GM19023 (cell line): ENCODE data around the gene KCTD6.

Source experiments
- ATAC-seq: cut with Tn5 transposase; IDR thresholded peaks from one replicate; pipeline ENCODE4 v1.9.1; 2021; ENCODE audit warnings: mild to moderate bottlenecking, moderate library complexity; ENCODE audit not compliant: unreplicated experiment

Gene KCTD6

DNA sequence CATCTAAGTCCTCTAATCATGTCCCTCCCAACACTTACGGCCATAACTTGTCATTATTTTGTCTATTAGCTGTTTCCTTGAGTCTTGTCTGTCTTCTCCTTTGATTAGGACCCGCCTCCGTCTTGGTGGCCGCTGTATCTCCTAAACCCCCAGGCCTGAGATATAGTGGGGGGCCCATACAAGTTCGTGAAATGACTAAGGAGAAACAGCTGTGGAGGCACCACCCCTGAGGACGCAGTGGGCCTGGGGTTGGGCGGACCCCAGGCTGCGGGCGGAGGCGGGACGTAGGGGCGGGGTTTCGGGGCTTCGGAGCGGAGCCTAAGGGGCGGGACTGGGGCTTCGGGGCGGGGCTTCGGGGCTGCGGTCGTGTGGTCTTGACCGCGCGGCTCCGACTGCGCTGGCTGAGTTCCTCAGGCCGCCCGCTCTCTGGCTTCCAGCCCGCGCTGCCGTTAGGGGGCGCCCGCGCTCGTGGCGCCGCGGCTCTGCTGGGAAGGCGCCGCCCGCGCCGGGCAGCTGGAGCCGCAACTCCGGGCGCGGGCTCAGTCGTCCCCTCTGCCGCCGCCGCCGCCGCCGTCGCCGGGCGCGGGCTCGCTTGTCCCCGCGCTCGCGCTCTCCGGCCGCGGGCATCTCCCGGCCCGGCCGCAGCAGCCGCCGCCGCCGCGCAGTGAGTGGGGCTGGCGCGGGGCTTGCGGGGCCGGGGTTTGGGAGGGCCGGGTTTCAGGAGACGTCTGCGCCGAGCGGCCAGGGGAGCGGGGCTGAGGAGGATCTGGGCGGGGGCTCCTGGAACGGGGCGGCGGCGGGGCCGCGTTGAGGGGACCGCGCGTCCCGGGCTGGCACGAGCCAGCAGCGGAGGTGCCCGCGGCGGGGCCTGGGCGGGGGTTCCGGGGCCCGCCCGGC lies at the start of gene KCTD6:
KCTD6 (plus strand) TSS at position 591 of the 897 bp plus-strand sequence. CDS start 6,660 bp downstream, outside the sequence.
- ATAC-seq: peak; percentile 96

DNA sequence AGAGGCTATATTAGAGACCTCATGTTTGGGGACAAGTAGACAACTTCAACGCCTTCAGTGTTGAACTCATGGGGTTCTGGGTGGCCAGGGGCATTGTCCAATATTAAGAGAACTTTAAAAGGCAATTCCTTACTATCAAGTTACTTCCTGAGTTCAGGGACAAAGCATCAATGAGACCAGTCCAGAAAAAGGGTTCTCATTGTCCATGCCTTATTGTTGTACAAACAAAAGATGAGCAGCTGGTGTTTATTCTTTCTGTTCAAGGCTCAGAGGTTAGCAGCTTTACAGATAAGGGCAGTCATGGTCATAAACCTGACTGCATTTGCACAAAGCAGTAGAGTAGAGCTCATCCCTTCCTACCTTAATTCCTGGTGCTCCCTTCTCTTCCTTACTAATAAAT lies 39.7 kb upstream of the KCTD6 start:
- no peak for ATAC-seq

DNA sequence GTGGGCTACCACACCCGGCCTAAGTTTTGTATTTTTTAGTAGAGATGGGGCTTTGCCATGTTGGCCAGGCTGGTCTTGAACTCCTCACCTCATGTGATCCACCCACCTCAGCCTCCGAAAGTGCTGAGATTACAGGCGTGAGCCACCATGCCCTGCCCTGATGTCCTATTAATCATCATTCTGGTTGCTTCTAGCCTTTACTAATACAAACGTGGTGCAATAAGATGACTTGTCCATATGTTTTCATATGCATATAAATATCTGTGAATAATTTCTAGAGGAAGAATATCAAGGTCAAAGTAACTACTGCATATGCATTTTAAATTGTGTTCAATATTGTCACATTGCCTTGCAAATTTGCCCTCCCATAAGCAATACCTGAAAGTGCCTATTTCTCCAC lies 32.7 kb upstream of the KCTD6 start:
- ATAC-seq: no peak

DNA sequence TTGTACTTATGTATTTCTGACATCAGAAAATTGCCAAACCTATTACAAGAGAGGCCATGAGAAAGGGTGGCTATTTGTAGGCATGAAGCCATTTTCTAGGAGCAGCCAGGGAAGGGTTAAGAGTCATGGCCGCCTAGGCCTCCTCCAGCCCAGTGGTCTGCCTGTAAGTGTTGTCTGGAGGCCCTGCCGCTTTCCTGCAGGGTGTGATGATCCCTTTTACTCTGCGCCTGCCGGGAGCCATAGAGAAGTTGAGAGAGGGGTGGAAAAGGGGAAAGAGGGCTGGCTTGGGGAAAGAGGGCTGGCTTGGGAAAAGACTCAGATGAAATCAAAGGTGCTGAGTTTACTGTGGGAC lies 29.1 kb upstream of the KCTD6 start:
- ATAC-seq: no peak

DNA sequence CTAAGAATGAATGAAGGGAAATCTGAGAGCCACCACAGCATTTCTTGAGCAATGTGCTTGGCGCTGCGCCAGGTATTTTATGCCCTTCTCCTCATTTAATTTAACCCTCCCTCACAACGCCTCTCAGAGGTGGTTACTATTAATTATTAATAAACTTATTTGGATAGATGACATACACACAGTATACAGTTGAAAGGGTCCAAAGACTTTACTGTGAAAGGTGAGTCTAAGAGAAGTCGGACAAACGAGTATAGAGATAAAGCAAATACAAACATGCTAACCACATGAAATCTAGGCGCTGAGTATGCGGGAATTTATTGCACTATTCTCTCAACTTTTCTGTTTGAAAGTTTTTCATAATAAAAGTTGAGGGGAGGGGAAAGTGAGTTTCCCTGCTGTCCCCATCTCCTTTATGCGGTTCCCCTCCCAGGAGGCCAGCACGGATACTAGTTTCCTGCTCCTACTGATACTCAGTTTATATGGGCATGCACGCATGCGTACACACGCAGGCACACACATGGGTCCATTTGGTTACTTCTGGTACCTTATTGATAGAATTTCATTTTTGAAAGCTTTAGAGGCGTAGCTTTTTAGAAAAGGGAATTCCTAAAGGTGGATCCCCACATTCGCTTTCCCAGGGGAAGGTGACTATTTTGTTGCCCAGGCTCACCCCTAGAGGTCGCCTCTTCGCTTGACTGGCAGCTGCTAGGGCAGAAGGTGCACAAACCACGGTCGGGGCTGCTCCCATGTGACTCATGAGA lies 28.5 kb upstream of the KCTD6 start:
- peak; percentile 96 for ATAC-seq

DNA sequence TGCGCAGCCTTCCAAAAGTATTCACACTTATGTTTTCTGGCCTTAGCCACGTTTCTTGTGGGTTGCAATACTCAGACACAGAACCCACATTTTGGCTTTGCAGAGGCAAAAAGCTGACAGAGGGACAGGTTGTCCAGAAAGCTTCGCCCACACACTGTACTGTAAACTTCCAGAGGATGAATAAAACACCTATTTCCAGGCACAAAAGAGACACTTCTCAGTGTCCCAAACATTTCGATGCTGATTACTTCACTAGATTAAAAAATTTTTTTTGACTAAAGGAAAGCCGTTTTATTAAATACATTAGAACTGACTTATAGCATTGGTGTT lies 28.0 kb upstream of the KCTD6 start:
- ATAC-seq: no peak

DNA sequence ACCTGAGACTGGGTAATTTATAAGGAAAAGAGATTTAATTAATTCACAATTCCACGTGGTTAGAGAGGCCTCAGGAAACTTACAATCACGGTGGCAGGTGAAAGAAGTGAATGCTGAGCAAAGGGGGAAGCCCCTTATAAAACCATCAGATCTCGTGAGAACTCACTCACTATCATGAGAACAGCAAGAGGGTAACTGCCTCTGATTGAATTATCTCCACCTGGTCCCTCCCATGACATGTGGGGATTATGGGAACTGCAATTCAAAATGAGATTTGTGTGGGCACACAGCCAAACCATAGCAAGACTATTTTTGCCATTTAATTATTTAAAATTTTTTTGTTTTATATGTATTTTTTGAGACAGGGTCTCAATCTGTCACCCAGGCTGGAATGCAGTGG lies 27.0 kb upstream of the KCTD6 start:
- no peak for ATAC-seq

DNA sequence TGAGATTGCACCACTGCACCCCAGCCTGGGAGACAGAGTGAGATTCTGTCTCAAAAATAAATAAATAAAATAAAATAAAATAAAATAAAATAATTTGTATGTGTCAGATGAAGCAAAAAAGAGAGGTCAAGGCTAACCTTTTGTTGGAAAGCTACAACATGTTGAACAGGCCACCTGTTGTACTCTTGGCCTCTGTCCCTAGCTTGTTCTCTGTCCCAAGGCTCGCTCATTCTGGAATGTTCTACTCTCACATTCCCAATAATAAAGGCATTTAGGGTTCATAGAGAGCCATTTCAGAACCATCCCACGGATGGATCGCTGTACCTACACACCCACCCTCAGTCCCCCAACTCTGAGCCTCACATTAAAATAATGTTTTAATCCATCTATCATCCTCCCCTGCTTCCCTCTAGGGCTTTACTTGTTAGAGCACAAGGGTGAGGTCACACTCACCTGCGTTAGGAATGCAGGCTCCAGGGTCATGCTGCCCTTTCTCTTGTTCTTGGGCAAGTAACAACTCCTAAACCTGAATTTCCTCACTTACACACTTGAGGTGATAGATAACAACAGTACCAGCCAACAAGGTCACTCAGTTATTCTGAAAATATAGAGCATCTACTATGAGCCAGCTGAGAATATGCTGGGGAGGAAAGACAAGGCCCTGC lies 24.9 kb upstream of the KCTD6 start:
- ATAC-seq: no peak

DNA sequence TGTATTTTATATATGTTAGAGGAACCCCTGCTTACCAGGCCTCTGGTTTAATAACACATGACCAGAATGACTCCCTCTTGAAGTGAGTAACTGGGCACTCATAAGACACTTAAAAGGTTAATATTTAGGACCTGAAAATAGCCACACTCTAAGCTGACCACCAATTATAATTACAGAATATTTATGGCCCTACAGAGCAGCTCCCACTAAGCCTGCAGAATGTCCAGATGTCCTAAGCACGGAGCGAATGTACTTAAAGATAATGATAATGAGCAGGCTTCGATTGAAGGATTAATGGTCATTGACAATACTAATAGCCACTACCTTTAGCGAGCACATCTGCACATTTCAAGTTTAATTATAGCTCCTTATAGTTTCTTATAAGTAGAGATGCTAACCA lies 22.8 kb upstream of the KCTD6 start:
- ATAC-seq: no peak

DNA sequence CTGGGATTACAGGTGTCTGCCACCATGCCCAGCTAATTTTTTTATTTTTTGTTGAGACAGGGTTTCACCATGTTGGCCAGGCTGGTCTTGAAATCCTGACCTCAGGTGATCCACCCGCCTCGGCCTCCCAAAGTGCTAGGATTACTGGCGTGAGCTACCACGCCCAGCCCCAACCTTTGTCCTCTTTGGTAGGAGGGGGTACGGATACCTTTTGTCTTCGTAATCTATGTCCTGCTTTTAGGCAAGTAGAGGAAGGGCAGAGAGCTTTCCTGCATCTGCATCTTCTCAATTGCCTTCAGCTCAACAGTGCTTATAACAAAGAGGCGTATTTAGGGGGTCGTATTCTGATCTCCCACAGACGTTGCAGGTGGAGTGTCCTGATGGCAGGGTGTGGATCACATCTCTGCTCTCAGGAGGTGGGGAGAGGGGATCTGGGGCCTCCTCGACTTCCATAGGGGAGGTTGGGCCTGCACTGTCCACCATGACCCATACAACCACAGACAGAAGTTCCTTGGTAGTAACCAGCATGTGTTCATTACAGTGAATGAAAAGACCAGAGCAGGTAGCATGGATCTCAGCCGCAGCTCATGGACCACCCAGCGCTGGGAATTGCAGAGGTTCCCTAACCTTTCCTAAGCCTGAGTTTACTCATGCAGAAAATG lies 21.4 kb upstream of the KCTD6 start:
- ATAC-seq: no peak

DNA sequence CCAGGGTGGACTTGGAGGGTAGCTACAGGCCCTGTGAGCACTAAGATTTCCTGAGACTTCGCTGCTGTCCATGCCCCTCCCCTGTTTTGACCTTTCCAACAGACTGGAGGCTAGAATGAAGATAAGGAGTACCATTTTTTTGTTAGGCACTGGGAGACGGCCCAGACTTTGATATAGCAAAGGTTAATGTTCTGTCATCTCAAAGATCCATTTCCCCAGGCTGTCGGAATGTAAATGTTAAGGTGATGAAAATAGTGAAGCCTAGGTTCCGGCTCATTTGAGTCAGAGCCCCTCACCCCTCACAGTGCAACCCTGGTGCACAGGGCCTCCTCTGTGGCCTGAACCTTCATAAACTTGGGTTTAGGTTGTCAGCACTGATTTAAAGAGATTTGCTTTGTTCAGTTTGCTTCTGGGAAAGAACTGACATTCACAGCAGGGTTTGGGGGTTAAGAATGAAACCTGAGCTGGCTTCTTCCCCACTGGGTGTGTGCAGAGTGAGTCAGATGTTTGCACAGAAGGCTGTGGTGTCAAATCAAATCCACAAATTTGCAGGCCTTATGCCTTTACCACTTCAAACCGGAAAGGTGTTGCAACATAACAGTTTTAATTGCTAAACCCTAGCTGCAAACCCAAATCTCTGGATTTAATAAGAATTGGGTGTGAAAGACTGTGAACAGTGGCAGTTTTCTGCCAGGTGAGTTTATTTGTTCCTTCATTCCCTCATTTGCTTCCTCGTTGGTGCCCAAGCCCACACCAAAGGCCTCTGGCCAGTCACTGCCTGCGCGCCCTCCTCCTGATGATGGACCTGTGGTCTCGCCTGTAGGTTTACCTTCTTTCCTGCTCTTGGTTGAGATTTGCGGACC lies 20.6 kb upstream of the KCTD6 start:
- ATAC-seq: no peak

DNA sequence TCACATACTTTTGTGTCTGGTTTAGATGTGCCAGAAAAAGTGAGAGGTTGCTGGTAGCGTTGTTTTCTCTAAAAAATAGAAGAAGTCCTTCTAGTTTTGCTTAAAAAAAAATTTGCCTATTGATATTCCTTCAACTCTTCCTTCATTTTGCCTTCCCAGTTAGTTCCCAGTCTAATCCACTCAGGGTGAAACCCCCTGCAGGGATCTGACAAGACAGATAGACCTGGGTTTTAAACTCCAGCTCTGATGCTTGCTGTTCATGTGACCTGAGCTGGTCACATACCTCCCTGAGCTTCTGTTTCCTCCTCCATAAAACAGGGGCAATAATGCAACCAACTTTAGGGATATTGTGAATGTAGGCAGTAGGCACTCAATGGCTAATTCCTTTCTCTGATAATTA lies 18.6 kb upstream of the KCTD6 start:
- ATAC-seq: no peak

DNA sequence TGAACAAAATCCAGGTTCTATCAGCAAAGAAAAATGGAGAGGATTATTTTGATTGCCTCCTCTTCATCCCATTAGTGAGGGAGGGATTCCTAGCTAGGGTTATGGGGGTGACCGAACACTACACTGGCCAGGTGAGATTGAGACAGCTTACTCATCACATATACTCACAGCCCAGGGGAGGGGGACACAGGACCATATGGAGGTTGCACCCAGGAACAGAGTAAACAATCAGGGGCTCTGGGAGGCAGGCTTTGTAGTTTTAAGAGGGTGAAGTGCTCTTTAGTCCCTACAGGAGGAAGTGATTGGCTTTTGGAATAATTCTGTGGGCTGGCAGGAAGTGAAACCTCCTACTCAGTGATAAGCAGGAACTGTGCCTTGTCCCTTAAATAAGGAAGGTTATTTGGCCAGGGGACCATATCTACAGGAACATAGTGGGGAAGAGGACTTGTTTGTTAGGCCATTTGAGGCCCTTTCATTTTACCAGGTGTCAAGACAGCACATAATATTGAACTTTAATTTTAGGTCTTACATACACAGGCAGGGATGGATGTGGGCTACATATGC lies 17.5 kb upstream of the KCTD6 start:
- ATAC-seq: no peak

DNA sequence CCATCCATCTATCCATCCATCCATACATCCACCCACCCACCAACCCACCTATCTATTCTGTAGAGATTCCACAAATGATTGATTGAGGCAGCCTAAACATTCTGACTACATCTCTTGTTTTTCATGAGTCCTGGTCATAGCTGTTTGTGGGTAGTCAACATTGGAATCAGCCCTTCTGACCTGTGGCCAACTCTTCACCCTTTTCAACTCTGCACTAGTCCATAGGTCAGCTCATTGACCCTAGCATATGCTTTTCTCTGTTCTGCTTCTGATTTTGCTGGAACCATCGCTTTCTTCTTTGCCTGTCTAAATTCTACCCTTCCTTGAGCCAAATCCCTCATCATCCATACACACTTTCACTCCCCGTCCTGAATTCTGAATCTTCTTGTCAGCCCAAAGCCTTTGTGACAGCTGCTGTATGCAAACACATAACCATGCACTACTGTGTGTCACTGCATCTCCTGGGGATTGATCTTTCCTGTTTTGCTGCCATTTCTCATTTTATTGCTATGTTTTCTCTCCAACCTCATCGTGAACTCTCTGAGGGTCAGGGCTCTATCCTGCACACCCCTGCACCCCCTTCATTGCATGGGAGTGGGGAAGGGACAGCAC lies 16.8 kb upstream of the KCTD6 start:
- ATAC-seq: no peak

DNA sequence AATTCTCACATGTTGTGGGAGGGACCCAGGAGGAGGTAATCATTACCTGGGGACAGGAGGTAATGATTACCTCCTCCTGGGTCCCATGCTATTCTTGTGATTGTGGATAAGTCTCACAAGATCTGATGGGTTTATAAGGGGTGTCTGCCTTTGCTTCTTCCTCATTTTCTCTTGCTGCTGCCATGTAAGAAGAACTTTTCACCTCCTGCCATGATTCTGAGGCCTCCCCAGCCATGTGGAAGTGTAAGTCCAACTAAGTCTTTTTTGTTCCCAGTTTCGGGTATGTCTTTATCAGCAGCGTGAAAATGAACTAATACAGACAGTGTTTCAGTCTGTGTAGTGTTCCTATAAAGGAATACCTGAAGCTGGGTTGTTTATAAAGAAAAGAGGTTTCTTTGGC lies 13.1 kb upstream of the KCTD6 start:
- no peak for ATAC-seq

DNA sequence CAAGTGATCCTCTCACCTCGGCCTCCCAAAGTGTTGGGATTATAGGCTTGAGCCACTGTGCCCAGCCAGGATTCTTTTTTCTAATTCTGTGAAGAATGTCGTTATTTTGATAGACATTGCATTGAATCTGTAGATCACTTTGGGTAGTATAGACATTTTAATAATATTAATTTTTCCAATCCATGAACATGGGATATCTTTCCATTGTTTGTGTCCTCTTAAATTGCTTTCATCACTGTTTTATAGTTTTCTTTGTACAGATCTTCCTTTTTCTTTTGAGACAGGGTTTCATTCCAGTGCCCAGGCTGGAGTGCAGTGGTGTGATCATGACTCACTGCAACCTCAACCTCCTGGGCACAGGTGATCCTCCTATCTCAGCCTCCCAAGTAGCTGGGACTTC lies 11.6 kb upstream of the KCTD6 start:
- ATAC-seq: no peak

DNA sequence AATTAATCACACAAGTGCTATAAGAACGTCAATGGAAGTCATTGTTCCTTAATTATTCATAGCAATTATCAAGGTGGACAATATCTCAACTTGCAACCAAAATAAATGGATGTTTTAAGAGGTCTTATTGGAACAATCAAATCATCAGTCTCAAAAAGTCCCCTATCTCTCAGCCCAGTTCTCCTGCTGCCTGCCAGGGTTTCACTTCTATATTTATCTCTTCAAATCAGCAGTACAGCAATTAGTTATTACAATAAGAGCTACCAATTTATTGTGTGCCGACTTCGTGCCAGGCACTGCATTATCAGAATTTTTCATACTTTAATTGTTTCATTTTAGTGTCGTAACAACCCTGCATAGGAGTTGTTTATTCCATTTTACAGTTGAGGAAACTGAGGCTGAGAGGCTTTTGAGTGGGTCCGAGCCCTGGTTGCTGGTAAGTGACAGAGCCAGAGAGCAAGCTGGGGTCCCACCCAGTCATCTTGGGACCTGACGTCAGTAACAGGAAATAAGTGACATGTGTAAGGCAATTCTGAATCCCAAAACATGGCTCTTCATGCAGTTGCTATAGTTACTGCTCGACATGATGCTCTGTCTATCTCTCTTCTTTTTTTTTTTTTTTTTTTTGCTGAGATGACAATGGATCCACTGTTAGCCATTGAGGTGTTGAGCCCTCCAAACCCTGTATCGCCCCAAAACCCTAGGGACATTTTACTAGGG lies 8.8 kb upstream of the KCTD6 start:
- ATAC-seq: no peak

DNA sequence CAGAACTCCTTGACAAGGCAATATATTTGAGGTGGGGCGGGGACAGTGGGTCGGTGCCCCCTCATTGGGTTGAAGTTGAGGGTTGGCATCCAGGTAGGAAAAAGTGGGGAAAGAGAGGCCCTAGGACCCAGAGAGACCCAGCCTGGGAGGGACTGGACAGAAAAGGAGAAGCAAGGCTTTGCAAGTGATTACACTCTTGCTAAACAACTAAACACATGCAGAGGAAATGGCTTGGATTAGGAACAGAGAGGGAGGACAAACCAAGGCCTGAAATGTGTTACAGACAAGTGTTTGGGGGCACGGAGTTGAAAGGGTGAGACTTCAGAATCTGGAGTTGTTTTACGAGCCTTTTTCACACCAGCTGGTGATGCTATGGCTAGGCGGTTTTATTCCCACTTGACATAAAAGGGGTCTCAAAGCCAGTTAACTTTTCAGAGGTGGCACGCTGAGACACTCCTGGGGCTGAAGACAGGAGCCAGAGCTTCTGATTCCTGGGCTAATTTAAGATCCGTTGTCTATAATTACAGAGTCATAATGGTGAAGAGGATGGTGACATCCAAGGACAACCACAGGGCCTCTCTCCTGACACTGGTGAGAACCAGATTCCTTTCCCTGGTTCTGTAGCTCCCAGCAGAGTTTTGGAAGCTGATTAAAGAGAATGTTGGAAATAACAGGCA lies 7.7 kb upstream of the KCTD6 start:
- no peak for ATAC-seq

DNA sequence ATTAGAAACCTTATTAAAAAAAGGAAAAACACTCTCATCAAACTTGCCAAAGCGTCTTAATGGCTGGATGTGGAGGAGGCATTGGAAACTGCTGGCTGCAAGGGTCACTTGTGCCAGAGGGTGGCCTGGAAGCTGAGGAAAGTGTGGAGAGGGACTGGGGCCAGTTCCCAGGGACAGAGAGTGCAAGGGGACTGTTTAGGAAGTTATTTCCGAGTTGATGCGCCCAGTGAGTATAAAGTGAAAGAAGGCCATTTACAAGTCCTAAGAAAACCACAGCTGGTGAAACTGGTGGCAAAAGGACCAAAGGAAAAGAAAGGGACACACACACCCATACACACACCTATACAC lies 7.2 kb upstream of the KCTD6 start:
- ATAC-seq: no peak
